Measurements from ENCODE around the gene UGT2B7.
"Not testable (repeated sequence)": the region's sequence is repeated elsewhere in the genome, so short reads cannot be mapped to it uniquely, and the experiment has no call there.

UGT2B7 gene

GRCh38 chr4:69089388-69089787 lies 6.9 kb upstream of the UGT2B7 start:
- DNase-seq, result no peak

- DNase-seq, result no peak
These were observed 4.1 kb upstream of the UGT2B7 start for GRCh38 chr4:69092190-69092589.

- no peak for DNase-seq
These were observed 3.2 kb upstream of the UGT2B7 start for GRCh38 chr4:69092980-69093568.

DNA sequence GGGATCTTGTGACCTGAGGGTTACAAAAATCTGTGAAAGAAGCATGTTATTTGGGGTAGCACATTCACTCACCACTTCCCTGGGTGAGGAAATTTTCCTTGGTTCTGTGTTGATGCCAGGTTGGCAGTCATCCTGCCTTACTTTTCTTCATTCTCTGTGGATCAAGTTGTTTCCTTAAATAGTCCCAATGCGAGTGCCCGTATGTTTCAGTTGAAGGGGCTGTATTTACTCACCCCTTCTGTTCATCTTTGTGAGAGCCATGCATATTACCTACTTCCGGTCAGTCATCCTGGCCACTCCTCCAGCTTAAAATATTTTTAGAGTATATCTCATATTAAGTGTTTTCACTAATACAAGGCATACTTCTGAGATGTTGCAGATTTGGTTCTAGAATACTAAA lies 2.6 kb upstream of the UGT2B7 start:
- DNase-seq, result no peak

DNA sequence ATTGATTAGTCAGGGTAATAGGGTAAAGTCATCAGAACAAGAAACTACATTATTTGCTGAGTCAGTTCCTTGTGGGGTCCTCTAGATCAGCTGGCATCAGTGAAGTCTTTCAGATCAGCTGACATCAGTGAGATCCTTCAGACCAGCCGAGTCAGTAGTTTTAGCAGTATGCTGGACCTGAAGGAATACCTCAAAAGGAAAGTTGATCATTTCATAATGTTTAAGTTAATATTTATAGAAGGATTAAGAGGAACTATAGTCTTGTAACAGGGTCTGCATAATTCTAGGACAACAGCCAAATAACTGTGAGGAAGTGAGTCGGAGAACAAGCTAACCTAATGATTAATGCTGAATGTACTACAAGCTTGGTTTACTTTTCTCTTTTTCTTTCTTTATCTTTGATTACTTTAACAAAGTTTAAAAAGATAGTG lies 958 bp upstream of the UGT2B7 start:
- no peak for DNase-seq

DNA sequence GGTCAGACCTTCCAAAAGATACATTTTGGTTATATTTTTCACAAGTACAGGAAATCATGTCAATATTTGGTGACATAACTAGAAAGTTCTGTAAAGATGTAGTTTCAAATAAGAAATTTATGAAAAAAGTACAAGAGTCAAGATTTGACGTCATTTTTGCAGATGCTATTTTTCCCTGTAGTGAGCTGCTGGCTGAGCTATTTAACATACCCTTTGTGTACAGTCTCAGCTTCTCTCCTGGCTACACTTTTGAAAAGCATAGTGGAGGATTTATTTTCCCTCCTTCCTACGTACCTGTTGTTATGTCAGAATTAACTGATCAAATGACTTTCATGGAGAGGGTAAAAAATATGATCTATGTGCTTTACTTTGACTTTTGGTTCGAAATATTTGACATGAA lies 536 bp downstream of the UGT2B7 start:
- DNase-seq, result no peak

DNA sequence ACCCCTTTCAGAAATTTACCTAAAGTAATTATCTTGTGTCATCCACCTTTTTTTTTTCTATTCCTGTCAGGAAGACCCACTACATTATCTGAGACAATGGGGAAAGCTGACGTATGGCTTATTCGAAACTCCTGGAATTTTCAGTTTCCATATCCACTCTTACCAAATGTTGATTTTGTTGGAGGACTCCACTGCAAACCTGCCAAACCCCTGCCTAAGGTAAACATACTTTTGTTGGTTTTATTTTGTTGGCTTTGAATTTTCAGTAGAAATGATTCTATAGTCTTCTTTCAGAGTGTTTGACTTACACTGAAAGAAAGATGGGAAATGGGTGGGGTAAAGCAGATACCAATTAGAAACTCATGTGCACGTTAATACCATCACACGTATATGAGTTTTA lies 2.2 kb downstream of the UGT2B7 start:
- DNase-seq, result no peak

- DNase-seq, result no peak
These were observed 3.6 kb downstream of the UGT2B7 start for GRCh38 chr4:69099910-69100309.

DNA sequence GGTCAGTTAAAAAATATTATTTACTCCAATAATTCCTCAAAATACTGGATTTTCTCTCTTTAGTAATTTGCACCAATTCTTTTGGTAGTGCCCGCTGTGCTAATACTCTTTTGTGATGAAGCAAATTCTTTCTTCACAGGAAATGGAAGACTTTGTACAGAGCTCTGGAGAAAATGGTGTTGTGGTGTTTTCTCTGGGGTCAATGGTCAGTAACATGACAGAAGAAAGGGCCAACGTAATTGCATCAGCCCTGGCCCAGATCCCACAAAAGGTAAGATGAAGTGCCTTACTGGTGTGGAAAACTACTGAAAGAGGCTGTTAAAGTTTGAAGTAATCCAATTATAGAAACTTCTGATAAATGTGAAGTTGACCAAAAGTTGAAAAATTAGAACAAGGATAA lies 6.4 kb downstream of the UGT2B7 start:
- DNase-seq, result not testable (repeated sequence)

GRCh38 chr4:69104719-69105275 lies 8.5 kb downstream of the UGT2B7 start:
- no peak for DNase-seq

- not testable (repeated sequence) for DNase-seq
These were observed 19.0 kb downstream of the UGT2B7 start for GRCh38 chr4:69115151-69115850.

DNA sequence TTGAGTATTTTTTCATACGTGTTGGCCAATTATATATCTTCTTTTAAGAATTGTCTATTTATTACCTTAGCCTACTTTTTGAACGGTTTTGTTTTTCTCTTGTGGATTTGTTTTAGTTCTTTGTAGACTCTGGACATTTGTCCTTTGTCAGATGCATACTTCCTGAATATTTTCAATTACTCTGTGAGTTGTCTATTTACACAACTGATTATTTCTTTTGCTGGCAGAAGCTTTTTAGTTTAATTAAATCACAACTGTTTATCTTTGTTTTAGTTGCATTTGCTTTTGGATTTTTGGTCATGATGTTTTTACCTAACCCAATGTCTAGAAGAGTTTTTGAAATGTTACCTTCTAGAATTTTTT lies 19.6 kb downstream of the UGT2B7 start:
- no peak for DNase-seq

GRCh38 chr4:69116645-69117321 lies 20.5 kb downstream of the UGT2B7 start:
- no peak for DNase-seq

DNA sequence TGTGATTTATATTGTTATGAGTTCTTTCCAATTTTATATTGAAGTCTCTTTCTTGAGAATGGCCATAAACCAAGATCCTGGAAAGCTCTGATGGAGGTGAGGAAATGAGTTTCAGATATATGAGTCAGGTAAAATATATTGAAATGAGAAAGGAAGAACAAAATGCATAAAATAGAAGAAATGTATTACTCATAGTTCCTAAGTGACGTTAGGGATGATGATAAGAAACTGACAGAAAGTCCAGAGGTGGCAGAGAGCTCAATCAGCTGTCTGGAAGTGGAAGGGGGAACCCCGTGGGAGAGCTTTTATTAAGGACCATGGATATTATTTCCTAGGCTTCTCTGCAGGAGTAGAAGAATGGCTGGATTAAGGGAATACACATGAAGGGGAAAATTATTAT lies 24.6 kb downstream of the UGT2B7 start:
- no peak for DNase-seq

DNA sequence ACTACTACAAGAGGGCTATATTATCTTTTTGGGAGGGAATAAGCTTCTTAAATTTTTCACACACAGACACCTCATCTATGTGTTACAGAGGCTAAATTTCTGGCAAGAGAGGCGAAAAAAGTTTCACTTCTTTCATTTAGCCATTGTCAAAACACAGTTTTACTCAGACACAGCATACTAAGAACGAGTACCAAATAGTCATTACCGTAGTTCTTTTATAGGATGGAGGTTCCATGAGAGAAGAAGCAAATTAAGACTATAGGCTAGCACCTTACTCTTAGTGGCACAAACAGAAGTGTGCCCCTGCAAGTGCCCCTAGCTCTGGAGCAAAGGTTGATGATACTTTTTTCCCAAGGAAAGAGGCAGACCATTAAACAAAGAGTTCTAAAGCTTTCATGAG lies 26.2 kb downstream of the UGT2B7 start:
- no peak for DNase-seq

DNA sequence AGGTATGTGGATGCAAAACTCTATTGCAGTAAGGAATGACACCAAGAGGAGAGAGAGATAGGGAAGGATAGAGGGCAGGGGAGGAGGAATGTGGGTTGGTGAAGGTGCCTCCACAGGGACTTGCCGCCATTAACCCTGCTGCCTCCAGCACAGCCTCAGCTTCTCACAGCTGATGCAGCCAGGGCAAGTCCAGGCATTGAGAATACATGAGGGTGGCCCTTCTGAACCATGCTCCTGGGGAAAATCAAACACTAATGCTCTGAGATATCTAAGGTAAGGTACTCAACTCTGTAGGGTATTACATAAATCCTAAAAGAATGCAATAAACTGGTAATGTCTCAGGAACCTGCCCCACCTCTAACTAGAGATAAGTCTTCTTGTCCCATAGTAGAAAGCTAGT lies 28.7 kb downstream of the UGT2B7 start:
- no peak for DNase-seq

GRCh38 chr4:69126024-69126423 lies 29.8 kb downstream of the UGT2B7 start:
- DNase-seq, result no peak

DNA sequence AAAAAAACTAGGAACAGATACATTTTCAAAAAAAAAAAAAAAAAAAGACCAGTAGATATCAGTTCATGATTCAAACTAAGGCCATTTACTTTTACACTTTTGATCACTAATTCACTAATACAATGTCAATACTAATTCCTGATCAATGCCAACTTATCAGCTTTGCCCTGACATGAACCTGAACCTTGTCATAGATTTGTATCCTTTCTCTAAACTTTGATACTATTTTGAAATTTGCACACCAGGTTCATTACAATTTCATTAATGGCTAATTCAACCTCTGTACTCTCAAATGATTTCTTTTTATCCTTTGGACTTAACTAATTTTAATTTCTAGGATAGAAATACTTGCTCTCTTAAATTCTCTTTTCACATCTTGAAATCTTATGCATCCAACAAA lies 37.7 kb downstream of the UGT2B7 start:
- no peak for DNase-seq

DNA sequence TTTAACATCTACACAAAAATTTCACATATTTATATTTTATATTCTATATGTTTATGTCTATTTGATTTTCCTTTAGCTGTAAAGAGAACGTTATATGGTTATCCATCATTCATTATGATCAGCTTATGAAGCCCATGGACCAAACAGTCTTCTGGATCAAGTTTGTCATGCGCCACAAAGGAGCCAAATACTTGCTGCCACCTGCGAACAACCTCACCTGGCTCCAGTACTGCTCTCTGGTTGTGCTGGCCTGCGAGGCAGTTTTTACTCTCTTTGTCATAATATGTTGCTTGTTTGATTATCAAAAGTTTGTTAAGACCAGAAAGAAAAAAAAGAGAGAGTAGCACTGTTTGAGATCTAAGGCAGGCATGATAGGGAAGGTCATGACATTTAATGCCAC lies 38.2 kb downstream of the UGT2B7 start:
- no peak for DNase-seq

DNA sequence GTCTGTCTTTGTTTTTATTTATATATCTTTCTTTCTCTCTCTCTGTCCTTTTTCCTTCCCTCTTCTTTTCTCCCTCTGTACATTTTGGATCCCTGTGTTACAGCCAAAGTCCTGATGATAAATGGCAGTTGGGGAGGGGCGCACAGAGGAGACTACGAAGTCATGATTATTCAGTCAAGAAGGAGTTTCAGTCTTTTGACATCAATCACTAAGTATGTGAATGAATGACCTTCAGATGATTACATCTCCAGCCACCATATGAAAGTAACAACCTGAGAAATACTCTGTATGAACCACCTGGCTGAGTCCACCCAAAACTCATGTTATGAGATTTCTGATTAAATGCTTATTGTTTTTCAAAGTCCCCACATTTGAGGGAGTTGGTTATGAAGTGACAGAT lies 45.0 kb downstream of the UGT2B7 start:
- DNase-seq, result no peak

- DNase-seq, result no peak
These were observed 51.1 kb downstream of the UGT2B7 start for GRCh38 chr4:69147334-69147733.

GRCh38 chr4:69154021-69154420 lies 57.7 kb downstream of the UGT2B7 start:
- no peak for DNase-seq

DNA sequence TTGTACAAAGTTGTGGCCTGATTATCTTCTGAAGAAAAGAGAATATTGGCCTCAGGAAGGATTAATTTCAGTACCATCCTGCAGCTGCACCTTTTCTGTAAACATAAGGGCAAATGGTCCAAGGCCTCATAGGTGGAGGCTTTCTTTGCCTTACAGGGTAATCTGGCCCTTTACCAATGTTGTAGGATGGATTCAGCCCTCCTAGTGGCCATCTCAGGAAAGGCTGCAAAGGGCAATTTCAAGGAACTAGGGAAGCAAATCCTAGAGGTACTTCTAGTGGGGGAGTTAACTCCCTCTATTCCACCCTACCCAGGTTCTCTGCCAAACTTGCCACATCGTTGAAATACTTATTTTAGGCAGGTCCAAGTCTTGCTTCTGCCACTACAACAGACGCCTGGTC lies 60.6 kb downstream of the UGT2B7 start:
- DNase-seq, result no peak

All from NCI-H526 treated with DMSO at 0.1 percent for 48 hours (cell line).